Pancreas (tissue), 10 donors: ENCODE results near the gene PRKD1. TPM values are rescaled to one million over a fixed set of nuclear protein-coding genes. Genes with fewer than 3 reads are reported as not detected.
"Not testable (repeated sequence)": the region's sequence is repeated elsewhere in the genome, so short reads cannot be mapped to it uniquely, and the experiment has no call there.

Experiments
- ATAC-seq, 4 donors: fragments of 200-7000 bp; cut with Tn5 transposase; one replicate each; pipeline versions ENCODE4 v1.8.0 to v1.9.1; 2020; ENCODE audit warnings: mild to moderate bottlenecking in 4 of 4, moderate library complexity in 4 of 4
- DNase-seq, 6 donors: peaks; one replicate each; pipeline ENCODE4 v3.0.0-alpha.2; 2020
- FAIRE-seq: peaks from 2 replicates; lab custom pipeline; 2012; peaks lifted over from hg19 to GRCh38; lab: Jason Lieb, UNC
- H3K27ac ChIP-seq, 4 donors: fragments of 200-600 bp; sonication (generic); 1 replicate in 3 of 4; 2 replicates in 1 of 4; pipeline versions ENCODE4 v1.5.0 to v1.8.0; 2020
- H3K27me3 ChIP-seq, 4 donors: fragments of 200-600 bp; one replicate each; pipeline ENCODE4 v1.8.0; 2021
- H3K36me3 ChIP-seq, 3 donors: fragments of 200-600 bp; sonication (generic) in 1 of 3; one replicate each; pipeline versions ENCODE4 v1.5.0 to v1.8.0; 2020 to 2021
- H3K4me1 ChIP-seq, 3 donors: fragments of 200-600 bp; one replicate each; pipeline ENCODE4 v1.8.0; 2021
- H3K4me3 ChIP-seq, 4 donors: fragments of 200-600 bp; sonication (generic) in 2 of 4; one replicate each; pipeline versions ENCODE4 v1.5.0 to v1.8.0; 2020 to 2021
- H3K9me3 ChIP-seq, 4 donors: fragments of 200-600 bp; one replicate each; pipeline ENCODE4 v1.8.0; 2021
- CTCF ChIP-seq, 4 donors: fragments of 200-600 bp; sonication (generic) in 3 of 4; IDR thresholded peaks; one replicate each; pipeline versions ENCODE4 v1.5.0 to v1.8.0; 2021; ENCODE audit warnings: antibody characterized with exemption in 4 of 4
- WGBS, 2 donors: extraction: QIAGEN DNeasy Blood & Tissue Kit; methylation state at CpG; one replicate each; pipeline ENCODE4 v1.1.7; 2013; 5-methylcytosine and 5-hydroxymethylcytosine counted together
- intact Hi-C, 3 donors: fragments of 100-400 bp; cut with DNase I; formaldehyde crosslinking; loops; one replicate each; pipeline versions ENCODE4 v1.11.1 to v1.14.2; 2022
- polyA plus RNA-seq, 2 donors: library from polyadenylated mRNA; stranded (reverse); fragments of 200-250 nt; gene quantifications; one replicate each; pipeline ENCODE4 v1.2.3, GENCODE V29; 2013
- total RNA-seq, 6 donors: library from RNA; stranded (reverse); fragmentation: NEBNext Ultra II Directional in 4 of 6; extraction: Animal tissue kit (Norgen Biotek cat#: 25700) in 4 of 6; gene quantifications; one replicate each; pipeline versions ENCODE4 v1.2.1 to v1.2.4, GENCODE V29; 2021 to 2023
- donor health status: healthy with polysubstance abuse.
- donor health status: DM: no; HTN: no; CAD: no; lungs with moderate emphysema.
- donor health status: DM: no; HTN: no; CAD: no.
- donor health status: control.
- donor health status: control.
- donor health status: Bipolar disorder and iron deficiency.
- donor health status: DM: yes; HTN: yes; CAD: no.
- donor health status: DM: no; HTN: no; CAD: no.
- donor health status: DM: no; HTN: no; CAD: no.
- donor health status: DM: yes; HTN: yes; CAD: no.

PRKD1 gene
- total and polyA plus RNA-seq, 8 donors = 3.1 to 13.2 (median 4.2) TPM

GRCh38 chr14:29847056-29847380 is 80.6 kb downstream of the PRKD1 start:
- TF ChIP-seq CTCF (IDR thresholded peaks at IDR 0.05) = no peak
- intact Hi-C loops = no loop called here
- H3K27me3 ChIP-seq = no peaks in the 10 kb centered on the region
- peaks cover 0 to 11% (median 0%) of the 10 kb centered on the region in 3 donors for H3K4me1 ChIP-seq
- no peak for DNase-seq
- no peak for FAIRE-seq
- H3K9me3 ChIP-seq = no peaks in the 10 kb centered on the region
- no peak overlapping the region for H3K4me3 ChIP-seq
- no peak for ATAC-seq
- H3K27ac ChIP-seq = peak overlapping the region in 1 of 4 donors; percentile 52
- no peaks in the 10 kb centered on the region for H3K36me3 ChIP-seq

GRCh38 chr14:29846339-29847055 is 81.2 kb downstream of the PRKD1 start:
- intact Hi-C loops = no loop called here
- FAIRE-seq = no peak
- H3K4me3 ChIP-seq = no peak overlapping the region
- peak in 1 of 6 donors; percentile 41 for DNase-seq
- TF ChIP-seq CTCF (IDR thresholded peaks at IDR 0.05) = no peak
- 40 to 55% methylated on average over 2 of the region's 2 CpGs for WGBS, 2 donors
- peaks cover 0 to 11% (median 0%) of the 10 kb centered on the region in 3 donors for H3K4me1 ChIP-seq
- H3K27ac ChIP-seq = peak overlapping the region in 2 of 4 donors; percentile 52 to 66
- ATAC-seq = peak; percentile 48 to 95 (median 81)
- no peaks in the 10 kb centered on the region for H3K27me3 ChIP-seq
- H3K9me3 ChIP-seq = no peaks in the 10 kb centered on the region
- H3K36me3 ChIP-seq = no peaks in the 10 kb centered on the region

GRCh38 chr14:29843981-29844380 is 83.7 kb downstream of the PRKD1 start:
- ATAC-seq (no peak), FAIRE-seq (no peak), DNase-seq (no peak)
- Histone ChIP-seq H3K4me3 (no peak overlapping the region), H3K4me1 (peaks cover 0 to 11% (median 0%) of the 10 kb centered on the region in 3 donors), H3K27me3 (no peaks in the 10 kb centered on the region), H3K9me3 (peaks cover 0 to 4% (median 2%) of the 10 kb centered on the region in 4 donors), H3K36me3 (no peaks in the 10 kb centered on the region), H3K27ac (no peak overlapping the region)
- WGBS, 2 donors = 83 to 97% methylated on average over 1 of the region's 1 CpG
- intact Hi-C loops = no loop called here
- no peak for TF ChIP-seq CTCF (IDR thresholded peaks at IDR 0.05)

- no peak for DNase-seq
- H3K9me3 ChIP-seq = peaks cover 0 to 4% (median 2%) of the 10 kb centered on the region in 4 donors
- H3K36me3 ChIP-seq = no peaks in the 10 kb centered on the region
- intact Hi-C loops = no loop called here
- no peak for TF ChIP-seq CTCF (IDR thresholded peaks at IDR 0.05)
- no peak for FAIRE-seq
- no peak overlapping the region for H3K27ac ChIP-seq
- no peaks in the 10 kb centered on the region for H3K27me3 ChIP-seq
- H3K4me1 ChIP-seq = peaks cover 0 to 11% (median 0%) of the 10 kb centered on the region in 3 donors
- ATAC-seq = no peak
- 53 to 92% methylated on average over 1 of the region's 1 CpG for WGBS, 2 donors
- H3K4me3 ChIP-seq = no peak overlapping the region
These were observed 85.4 kb downstream of the PRKD1 start for GRCh38 chr14:29842228-29842627.

GRCh38 chr14:29840369-29840892 is 87.2 kb downstream of the PRKD1 start:
- H3K4me1 ChIP-seq, H3K4me3 ChIP-seq, ATAC-seq, H3K36me3 ChIP-seq, H3K27ac ChIP-seq, intact Hi-C loops, DNase-seq, FAIRE-seq, H3K27me3 ChIP-seq, H3K9me3 ChIP-seq: not testable (repeated sequence)
- WGBS, 2 donors = 91 to 97% methylated on average over 6 of the region's 6 CpGs

- H3K27ac ChIP-seq, H3K4me1 ChIP-seq, H3K4me3 ChIP-seq, FAIRE-seq, ATAC-seq, H3K36me3 ChIP-seq, H3K9me3 ChIP-seq, intact Hi-C loops, DNase-seq, H3K27me3 ChIP-seq: not testable (repeated sequence)
- 96 to 100% methylated on average over 1 of the region's 1 CpG for WGBS, 2 donors
These were observed 88.0 kb downstream of the PRKD1 start for GRCh38 chr14:29839691-29840090.
